IPS DF 6.9 (cell line): ENCODE results near the gene ABCA1.
"Not testable (repeated sequence)": the region's sequence is repeated elsewhere in the genome, so short reads cannot be mapped to it uniquely, and the experiment has no call there.

Source experiments
- DNase-seq: peaks from one replicate; pipeline ENCODE4 v3.0.0-alpha.2; 2013; ENCODE audit warnings: low read depth, low spot score
- H3K27ac ChIP-seq: one replicate; pipeline ENCODE4 v1.5.1; 2013; ENCODE audit warnings: low read length, control low read depth
- H3K27me3 ChIP-seq: 2 replicates; pipeline ENCODE4 v1.6.1; 2013; ENCODE audit warnings: mild to moderate bottlenecking, low read length; ENCODE audit not compliant: control insufficient read depth, insufficient read depth
- H3K36me3 ChIP-seq: 2 replicates; pipeline ENCODE4 v1.6.1; 2013; ENCODE audit warnings: low read length; ENCODE audit not compliant: control insufficient read depth, insufficient read depth
- H3K4me1 ChIP-seq: 2 replicates; pipeline ENCODE4 v1.6.1; 2013; ENCODE audit warnings: low read length; ENCODE audit not compliant: control insufficient read depth, insufficient read depth
- H3K4me3 ChIP-seq: 2 replicates; pipeline ENCODE4 v1.5.1; 2013; ENCODE audit warnings: mild to moderate bottlenecking, low read length
- H3K9me3 ChIP-seq: 2 replicates; pipeline ENCODE4 v1.6.1; 2013; ENCODE audit warnings: low read length, inconsistent platforms; ENCODE audit not compliant: control insufficient read depth, insufficient read depth
- WGBS: extraction: QIAGEN DNeasy Blood & Tissue Kit; methylation state at CpG from one replicate; pipeline ENCODE4 v1.1.7; 2013; ENCODE audit warnings: mixed read lengths, missing lambda C conversion rate; ENCODE audit not compliant: insufficient read length, insufficient coverage; 5-methylcytosine and 5-hydroxymethylcytosine counted together

Gene ABCA1

DNA sequence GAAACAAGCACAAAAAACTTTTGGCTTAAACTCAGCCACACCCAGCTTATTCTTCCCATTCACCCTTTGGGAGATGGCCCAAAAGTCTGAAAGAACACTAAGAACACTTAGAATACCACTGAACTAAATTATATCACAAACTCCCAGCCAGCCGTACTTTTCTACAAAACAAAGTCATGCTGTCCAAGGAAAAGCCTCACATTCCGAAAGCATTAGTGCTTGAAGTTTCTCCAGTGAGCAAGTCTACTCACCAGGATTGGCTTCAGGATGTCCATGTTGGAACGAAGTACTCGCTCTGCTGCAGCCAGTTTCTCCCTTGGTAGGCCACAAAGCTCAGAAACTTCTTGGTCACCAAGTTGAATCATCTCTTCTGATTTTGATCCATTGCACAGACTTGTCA is 69.7 kb downstream of the ABCA1 start:
- no peaks in the 10 kb centered on the region for H3K36me3 ChIP-seq
- no peak overlapping the region for H3K27ac ChIP-seq
- no peaks in the 10 kb centered on the region; the same call in 1 of the 2 replicates for H3K4me1 ChIP-seq
- DNase-seq: no peak
- H3K4me3 ChIP-seq: no peak overlapping the region
- H3K9me3 ChIP-seq: no peaks in the 10 kb centered on the region
- WGBS: no CpG with 5 or more reads among the region's 4 CpGs
- no peaks in the 10 kb centered on the region for H3K27me3 ChIP-seq

DNA sequence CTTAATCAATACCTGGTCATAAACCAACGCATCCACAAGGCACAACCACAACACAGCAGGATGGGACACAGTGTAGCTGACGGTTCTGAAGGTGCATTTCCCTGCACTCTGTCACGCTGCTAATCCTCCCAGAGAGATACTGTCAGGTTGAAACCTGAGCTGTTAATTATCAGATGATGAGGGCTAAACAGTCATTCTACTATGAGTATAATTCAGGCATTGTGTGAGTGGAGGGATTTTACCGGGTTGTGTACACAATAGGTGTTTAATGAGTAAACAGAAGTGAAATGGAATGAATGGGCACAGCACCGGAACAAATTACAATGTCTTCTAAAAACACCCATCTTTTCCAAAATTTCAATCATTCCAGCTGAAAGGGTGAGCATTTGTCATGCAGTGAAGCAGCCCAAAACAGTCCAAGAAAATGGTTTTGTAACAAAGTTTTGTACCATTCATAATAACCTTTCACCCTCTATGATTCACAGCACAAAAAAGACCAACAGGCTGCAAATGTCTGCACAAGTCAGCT is 71.5 kb downstream of the ABCA1 start:
- no peaks in the 10 kb centered on the region for H3K36me3 ChIP-seq
- H3K4me3 ChIP-seq: no peak overlapping the region
- DNase-seq: no peak
- no peaks in the 10 kb centered on the region for H3K27me3 ChIP-seq
- no CpG with 5 or more reads among the region's 5 CpGs for WGBS
- H3K9me3 ChIP-seq: no peaks in the 10 kb centered on the region
- no peaks in the 10 kb centered on the region for H3K4me1 ChIP-seq
- no peak overlapping the region for H3K27ac ChIP-seq

DNA sequence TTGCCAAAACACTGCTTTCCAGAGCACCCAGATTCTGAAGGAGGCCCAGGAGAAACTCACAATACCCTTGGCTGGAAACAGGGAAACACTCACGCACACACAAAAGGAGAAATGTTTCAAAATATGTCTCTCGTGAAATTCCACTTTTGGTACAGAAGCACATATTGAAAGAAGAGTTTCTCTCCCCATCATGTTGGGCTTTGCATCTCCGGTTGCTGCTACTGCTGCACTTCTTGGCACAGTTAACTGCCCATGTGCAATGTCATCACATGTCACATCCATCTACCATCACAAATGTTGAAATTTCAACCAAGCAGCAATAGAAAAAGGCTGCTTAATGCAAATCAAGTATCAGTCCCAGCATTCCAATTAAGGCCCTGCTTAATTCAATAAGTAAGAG is 72.1 kb downstream of the ABCA1 start:
- H3K27ac ChIP-seq: no peak overlapping the region
- WGBS: no CpG with 5 or more reads among the region's 3 CpGs
- H3K4me1 ChIP-seq: no peaks in the 10 kb centered on the region
- no peak for DNase-seq
- H3K4me3 ChIP-seq: no peak overlapping the region
- H3K9me3 ChIP-seq: no peaks in the 10 kb centered on the region
- H3K27me3 ChIP-seq: no peaks in the 10 kb centered on the region
- H3K36me3 ChIP-seq: no peaks in the 10 kb centered on the region

DNA sequence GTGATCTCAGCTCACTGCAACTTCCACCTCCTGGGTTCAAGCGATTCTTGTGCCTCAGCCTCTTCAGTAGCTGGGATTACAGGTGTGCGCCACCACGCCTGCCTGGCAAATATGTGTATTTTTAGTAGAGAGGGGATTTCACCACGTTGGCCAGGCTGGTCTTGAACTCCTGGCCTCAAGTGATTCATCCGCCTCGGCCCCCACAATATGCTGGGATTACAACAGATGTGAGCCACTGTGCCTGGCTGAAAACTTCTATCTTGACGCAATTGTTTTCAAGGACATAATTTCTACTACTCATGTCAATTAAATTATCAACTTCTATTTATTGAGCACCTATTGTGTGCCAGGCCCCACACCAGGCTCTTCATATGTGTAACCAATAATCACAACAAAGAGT is 72.7 kb downstream of the ABCA1 start:
- not testable (repeated sequence) for H3K36me3 ChIP-seq, H3K4me1 ChIP-seq, H3K27ac ChIP-seq, H3K9me3 ChIP-seq, DNase-seq, H3K27me3 ChIP-seq, H3K4me3 ChIP-seq
- WGBS: no CpG with 5 or more reads among the region's 7 CpGs

DNA sequence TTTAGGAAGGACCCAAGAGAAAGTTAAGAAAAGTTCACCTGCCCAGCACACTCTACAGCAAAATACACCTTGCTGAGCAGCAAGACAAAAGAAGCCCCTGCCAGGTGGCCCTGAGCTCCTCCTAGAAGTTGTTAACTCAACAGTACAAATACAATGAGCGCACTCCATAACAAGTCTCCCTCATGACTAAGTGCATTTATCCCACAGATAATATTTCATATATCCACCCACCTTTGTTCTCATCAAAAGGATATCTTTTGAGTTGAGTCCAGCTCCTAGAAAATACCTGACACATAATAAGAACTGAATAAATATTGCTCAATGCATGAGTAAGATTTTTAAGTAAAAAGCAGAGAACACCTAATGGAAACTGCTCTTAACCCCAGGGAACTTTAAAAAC is 73.3 kb downstream of the ABCA1 start:
- H3K36me3 ChIP-seq: no peaks in the 10 kb centered on the region
- no peaks in the 10 kb centered on the region for H3K9me3 ChIP-seq
- no CpG with 5 or more reads among the region's 1 CpG for WGBS
- DNase-seq: no peak
- H3K27ac ChIP-seq: no peak overlapping the region
- no peaks in the 10 kb centered on the region for H3K4me1 ChIP-seq
- H3K27me3 ChIP-seq: no peaks in the 10 kb centered on the region
- H3K4me3 ChIP-seq: no peak overlapping the region

DNA sequence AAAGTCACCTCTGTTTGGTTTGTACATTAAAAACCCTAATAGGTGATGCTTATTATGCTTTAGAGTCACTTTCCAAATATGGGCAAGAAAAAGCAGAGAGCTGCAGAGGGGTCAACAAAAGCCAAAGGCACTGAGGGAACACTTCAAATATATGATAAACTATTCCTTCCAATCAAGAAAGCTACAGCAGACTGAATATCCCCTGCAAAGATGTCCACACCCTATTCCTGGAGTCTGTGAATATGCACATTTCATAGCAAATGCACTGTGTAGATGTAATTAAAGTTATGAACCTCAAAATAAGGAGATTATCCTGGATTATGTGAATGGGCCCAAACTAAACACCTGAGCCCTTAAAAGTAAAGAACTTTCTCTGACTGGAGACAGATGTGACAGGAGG is 74.3 kb downstream of the ABCA1 start:
- H3K36me3 ChIP-seq: no peaks in the 10 kb centered on the region
- H3K9me3 ChIP-seq: no peaks in the 10 kb centered on the region
- H3K27me3 ChIP-seq: no peaks in the 10 kb centered on the region
- H3K4me1 ChIP-seq: no peaks in the 10 kb centered on the region
- H3K4me3 ChIP-seq: no peak overlapping the region
- H3K27ac ChIP-seq: no peak overlapping the region
- no peak for DNase-seq

DNA sequence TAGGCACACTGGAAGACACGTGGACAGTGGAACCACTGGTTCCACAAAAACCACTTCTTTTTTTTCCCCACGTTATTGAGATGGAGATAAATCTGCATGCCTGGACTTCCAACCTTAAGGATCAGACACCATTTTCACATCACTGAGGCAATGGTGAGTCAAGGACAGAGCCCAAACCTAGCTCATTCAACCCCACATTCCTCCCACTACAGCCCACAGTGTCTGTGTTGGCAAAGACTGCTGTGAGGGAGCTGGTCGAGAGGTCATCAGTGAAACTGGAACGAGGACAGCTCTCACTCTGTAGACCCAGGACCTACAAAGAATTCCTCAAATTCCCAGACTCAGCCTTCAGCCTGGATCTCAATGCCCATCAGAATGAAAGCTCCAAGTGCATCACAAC is 74.8 kb downstream of the ABCA1 start:
- Histone ChIP-seq H3K36me3 (no peaks in the 10 kb centered on the region), H3K27ac (no peak overlapping the region), H3K9me3 (no peaks in the 10 kb centered on the region), H3K27me3 (no peaks in the 10 kb centered on the region), H3K4me3 (no peak overlapping the region), H3K4me1 (no peaks in the 10 kb centered on the region)
- WGBS: no CpG with 5 or more reads among the region's 4 CpGs
- DNase-seq: no peak

DNA sequence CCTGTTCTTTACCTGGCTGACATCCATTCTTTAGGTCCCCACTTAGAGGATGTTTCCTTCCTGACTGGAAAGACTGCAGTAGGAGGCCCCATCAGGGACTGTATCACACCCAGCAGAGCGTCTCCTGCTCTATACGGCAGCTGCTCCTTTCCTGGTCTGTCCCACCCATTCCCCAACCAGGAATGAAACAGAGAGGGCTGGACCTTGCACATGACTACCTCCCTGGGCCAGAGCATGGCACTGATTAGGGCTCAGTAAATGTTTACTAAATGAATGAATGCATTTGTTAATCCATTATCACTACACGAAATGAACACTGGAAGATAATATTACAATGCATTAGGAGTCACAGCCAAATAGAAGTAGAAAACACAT is 76.4 kb downstream of the ABCA1 start:
- Histone ChIP-seq H3K36me3 (no peaks in the 10 kb centered on the region), H3K27ac (no peak overlapping the region), H3K27me3 (no peaks in the 10 kb centered on the region), H3K9me3 (no peaks in the 10 kb centered on the region), H3K4me1 (no peaks in the 10 kb centered on the region), H3K4me3 (no peak overlapping the region)
- DNase-seq: no peak
- WGBS: no CpG with 5 or more reads among the region's 3 CpGs

DNA sequence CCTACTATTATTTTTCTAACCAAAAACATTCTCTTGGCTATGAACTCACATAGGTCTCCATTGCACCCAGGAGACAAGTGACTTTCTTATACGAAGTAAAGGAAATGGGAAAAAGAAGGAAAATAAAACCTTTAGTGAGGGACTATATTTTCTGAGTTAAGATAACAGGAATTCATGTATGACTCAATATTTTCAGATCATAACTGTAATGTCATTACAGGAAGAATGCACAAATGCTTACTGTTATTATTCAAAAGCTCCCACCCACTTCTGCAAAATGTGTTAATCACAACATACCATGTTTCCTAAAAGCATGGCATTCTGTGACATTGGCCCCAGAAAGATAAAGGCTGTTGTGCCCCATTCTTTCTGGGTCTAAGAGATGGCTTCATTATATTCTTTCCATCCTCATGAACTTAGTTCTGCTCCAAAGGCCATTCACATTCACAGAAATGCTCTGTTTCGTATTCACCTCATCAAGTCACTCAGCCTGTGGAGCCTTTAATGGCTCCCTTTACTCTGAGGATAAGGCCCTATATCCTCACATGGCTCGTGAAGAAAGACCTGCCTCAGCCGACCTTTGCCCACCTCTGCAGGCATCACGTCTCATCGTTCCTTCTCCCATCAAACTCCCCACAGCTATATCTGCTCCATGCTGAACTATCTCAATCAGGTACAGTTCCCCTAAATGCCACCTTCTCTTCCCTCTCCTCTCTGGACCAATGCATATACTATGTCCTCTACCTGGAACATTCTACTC is 77.0 kb downstream of the ABCA1 start:
- no CpG with 5 or more reads among the region's 6 CpGs for WGBS
- H3K27me3 ChIP-seq: no peaks in the 10 kb centered on the region
- no peak for DNase-seq
- no peak overlapping the region for H3K27ac ChIP-seq
- no peaks in the 10 kb centered on the region for H3K36me3 ChIP-seq
- no peaks in the 10 kb centered on the region for H3K4me1 ChIP-seq
- H3K4me3 ChIP-seq: no peak overlapping the region
- H3K9me3 ChIP-seq: no peaks in the 10 kb centered on the region

DNA sequence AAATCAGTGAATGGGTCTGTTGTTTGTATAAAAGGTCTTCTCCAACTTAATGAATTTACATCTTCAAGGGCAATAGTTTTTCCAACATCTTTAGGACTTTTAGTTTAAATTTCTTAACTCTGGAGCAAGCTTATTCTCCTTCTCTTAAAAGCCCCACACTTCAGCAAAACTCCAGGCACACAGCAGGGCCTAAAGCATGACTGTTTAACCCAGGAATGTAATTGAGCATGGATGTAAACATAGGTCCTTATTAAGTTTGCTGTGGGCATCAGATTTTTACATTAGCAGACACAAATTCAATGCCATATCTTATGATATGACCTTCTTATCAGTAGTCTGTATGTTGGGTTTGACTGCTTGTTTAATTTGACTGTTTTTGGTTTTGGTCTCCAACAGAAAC is 78.9 kb downstream of the ABCA1 start:
- Histone ChIP-seq H3K36me3 (no peaks in the 10 kb centered on the region), H3K4me1 (no peaks in the 10 kb centered on the region), H3K27ac (no peak overlapping the region), H3K27me3 (no peaks in the 10 kb centered on the region), H3K9me3 (no peaks in the 10 kb centered on the region), H3K4me3 (no peak overlapping the region)
- DNase-seq: no peak

DNA sequence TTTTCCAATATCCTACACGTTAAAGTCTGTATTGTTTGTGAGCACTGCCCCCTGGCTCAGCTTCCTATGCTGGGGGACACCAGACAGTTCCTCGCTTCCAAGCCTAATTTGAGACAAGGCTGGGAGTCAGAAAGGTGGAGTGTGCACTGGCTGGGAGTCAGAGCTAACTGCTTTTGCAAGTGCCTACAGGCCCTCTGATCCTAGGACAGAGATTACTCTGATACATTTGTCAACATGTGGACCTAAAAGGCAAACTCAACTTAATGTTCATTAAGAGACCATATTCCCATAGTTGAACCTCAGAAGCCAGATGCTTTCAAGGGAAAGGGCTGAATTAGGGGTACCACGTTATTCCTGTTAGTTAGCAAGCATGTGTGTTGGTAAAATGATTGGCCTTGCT is 83.2 kb downstream of the ABCA1 start:
- Histone ChIP-seq H3K36me3 (no peaks in the 10 kb centered on the region), H3K4me3 (no peak overlapping the region), H3K4me1 (no peaks in the 10 kb centered on the region), H3K27ac (no peak overlapping the region), H3K9me3 (no peaks in the 10 kb centered on the region), H3K27me3 (no peaks in the 10 kb centered on the region)
- no CpG with 5 or more reads among the region's 3 CpGs for WGBS
- no peak for DNase-seq
